ENCODE results near the gene TMEM164.
A peak's percentile ranks its signal among the peaks of the same experiment; 100 is the strongest.
"Not testable (repeated sequence)": the region's sequence is repeated elsewhere in the genome, so short reads cannot be mapped to it uniquely, and the experiment has no call there.

TMEM164 gene

GRCh38 chrX:110132450-110133114, 129.7 kb downstream of the TMEM164 start:
- DNase-seq (ENCODE audit: low read depth) = no peak

GRCh38 chrX:110133735-110134370, 130.9 kb downstream of the TMEM164 start:
- no peak for DNase-seq (ENCODE audit: low read depth)

- no peak for DNase-seq (ENCODE audit: low read depth)
These were observed 132.7 kb downstream of the TMEM164 start for GRCh38 chrX:110135618-110136017.

GRCh38 chrX:110136136-110136535, 133.2 kb downstream of the TMEM164 start:
- DNase-seq (ENCODE audit: low read depth) = no peak

- DNase-seq (ENCODE audit: low read depth) = no peak
These were observed 135.6 kb downstream of the TMEM164 start for GRCh38 chrX:110138557-110138956.

- no peak for DNase-seq (ENCODE audit: low read depth)
These were observed 136.3 kb downstream of the TMEM164 start for GRCh38 chrX:110139172-110139571.

GRCh38 chrX:110142096-110142495, 139.2 kb downstream of the TMEM164 start:
- DNase-seq (ENCODE audit: low read depth) = no peak

GRCh38 chrX:110143454-110144210, 140.7 kb downstream of the TMEM164 start:
- peak; percentile 20 for DNase-seq (ENCODE audit: low read depth)

GRCh38 chrX:110145311-110145710, 142.4 kb downstream of the TMEM164 start:
- no peak for DNase-seq (ENCODE audit: low read depth)

GRCh38 chrX:110145854-110146253, 142.9 kb downstream of the TMEM164 start:
- DNase-seq (ENCODE audit: low read depth) = peak; percentile 19

GRCh38 chrX:110146521-110146920, 143.6 kb downstream of the TMEM164 start:
- peak; percentile 52 for DNase-seq (ENCODE audit: low read depth)

GRCh38 chrX:110153244-110153643, 150.3 kb downstream of the TMEM164 start:
- DNase-seq (ENCODE audit: low read depth) = no peak

GRCh38 chrX:110153896-110154295, 151.0 kb downstream of the TMEM164 start:
- DNase-seq (ENCODE audit: low read depth) = no peak

- DNase-seq (ENCODE audit: low read depth) = not testable (repeated sequence)
These were observed 151.4 kb downstream of the TMEM164 start for GRCh38 chrX:110154328-110154727.

GRCh38 chrX:110155759-110156158, 152.8 kb downstream of the TMEM164 start:
- DNase-seq (ENCODE audit: low read depth) = no peak

- no peak for DNase-seq (ENCODE audit: low read depth)
These were observed 153.3 kb downstream of the TMEM164 start for GRCh38 chrX:110156167-110156754.

- no peak for DNase-seq (ENCODE audit: low read depth)
These were observed 154.5 kb downstream of the TMEM164 start for GRCh38 chrX:110157444-110157843.

GRCh38 chrX:110159235-110159634, 156.3 kb downstream of the TMEM164 start:
- no peak for DNase-seq (ENCODE audit: low read depth)

- DNase-seq (ENCODE audit: low read depth) = no peak
These were observed 157.0 kb downstream of the TMEM164 start for GRCh38 chrX:110159865-110160264.

- no peak for DNase-seq (ENCODE audit: low read depth)
These were observed 158.4 kb downstream of the TMEM164 start for GRCh38 chrX:110161361-110161686.

- DNase-seq (ENCODE audit: low read depth) = no peak
These were observed 159.2 kb downstream of the TMEM164 start for GRCh38 chrX:110162131-110162530.

- no peak for DNase-seq (ENCODE audit: low read depth)
These were observed 160.0 kb downstream of the TMEM164 start for GRCh38 chrX:110162867-110163266.

- peak; percentile 6 for DNase-seq (ENCODE audit: low read depth)
These were observed 160.6 kb downstream of the TMEM164 start for GRCh38 chrX:110163488-110163887.
